GM19035 (cell line): ENCODE data around the gene NKIRAS1.
"Not testable (repeated sequence)": the region's sequence is repeated elsewhere in the genome, so short reads cannot be mapped to it uniquely, and the experiment has no call there.

Experiments
- ATAC-seq: cut with Tn5 transposase; IDR thresholded peaks from one replicate; pipeline ENCODE4 v1.9.1; 2021; ENCODE audit not compliant: unreplicated experiment

Gene NKIRAS1

DNA sequence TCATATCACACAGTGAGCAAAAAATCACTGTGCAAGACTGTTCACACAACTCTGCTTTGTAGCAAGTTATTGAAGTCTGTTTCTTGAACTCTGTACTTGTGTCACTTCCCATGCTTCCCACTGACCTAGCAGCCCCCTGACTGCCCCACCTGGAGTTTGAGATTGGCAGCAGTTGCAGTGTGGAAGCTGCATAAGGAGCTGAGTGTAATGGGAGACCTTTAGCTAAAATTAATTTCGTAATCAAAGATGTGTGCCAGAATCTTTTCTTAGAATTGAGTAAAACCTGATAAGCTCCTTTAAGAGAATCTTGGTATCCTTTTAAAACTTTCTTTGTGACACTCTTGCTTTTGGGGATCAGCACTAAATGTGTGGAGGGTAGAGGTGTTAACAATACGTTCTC lies 42.8 kb downstream of the NKIRAS1 start:
- ATAC-seq: no peak

DNA sequence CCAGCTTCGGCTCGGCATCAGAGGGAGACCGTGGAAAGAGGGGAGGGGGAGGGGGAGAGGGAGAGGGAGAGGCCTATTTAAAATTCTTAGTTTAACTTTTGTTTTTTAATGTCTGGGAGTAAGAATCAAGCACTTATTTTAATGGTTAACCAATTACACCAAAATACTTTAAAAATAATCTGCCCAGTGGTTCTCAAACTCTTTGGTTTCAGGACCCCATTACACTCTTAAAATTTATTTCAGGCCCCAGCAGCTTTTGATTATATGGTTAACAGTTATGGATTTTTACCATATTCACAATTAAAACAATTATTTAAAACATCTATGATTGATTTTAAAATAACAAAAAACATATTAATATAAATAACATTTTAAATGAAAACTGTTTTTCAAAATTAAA lies 44.5 kb downstream of the NKIRAS1 start:
- ATAC-seq: no peak

DNA sequence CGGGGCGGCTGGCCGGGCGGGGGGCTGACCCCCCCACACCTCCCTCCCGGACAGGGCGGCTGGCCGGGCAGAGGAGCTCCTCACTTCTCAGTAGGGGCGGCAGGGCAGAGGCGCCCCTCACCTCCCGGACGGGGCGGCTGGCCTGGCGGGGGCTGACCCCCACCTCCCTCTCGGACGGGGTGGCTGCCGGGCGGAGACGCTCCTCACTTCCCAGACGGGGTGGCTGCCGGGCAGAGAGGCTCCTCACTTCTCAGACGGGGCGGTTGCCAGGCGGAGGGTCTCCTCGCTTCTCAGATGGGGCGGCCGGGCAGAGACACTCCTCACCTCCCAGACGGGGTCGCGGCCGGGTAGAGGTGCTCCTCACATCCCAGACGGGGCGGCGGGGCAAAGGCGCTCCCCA lies 45.4 kb downstream of the NKIRAS1 start:
- not testable (repeated sequence) for ATAC-seq

DNA sequence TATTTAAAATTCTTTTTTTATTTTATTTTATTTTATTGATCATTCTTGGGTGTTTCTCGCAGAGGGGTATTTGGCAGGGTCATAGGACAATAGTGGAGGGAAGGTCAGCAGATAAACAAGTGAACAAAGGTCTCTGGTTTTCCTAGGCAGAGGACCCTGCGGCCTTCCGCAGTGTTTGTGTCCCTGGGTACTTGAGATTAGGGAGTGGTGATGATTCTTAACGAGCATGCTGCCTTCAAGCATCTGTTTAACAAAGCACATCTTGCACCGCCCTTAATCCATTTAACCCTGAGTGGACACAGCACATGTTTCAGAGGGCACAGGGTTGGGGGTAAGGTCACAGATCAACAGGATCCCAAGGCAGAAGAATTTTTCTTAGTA lies 46.1 kb downstream of the NKIRAS1 start:
- not testable (repeated sequence) for ATAC-seq

DNA sequence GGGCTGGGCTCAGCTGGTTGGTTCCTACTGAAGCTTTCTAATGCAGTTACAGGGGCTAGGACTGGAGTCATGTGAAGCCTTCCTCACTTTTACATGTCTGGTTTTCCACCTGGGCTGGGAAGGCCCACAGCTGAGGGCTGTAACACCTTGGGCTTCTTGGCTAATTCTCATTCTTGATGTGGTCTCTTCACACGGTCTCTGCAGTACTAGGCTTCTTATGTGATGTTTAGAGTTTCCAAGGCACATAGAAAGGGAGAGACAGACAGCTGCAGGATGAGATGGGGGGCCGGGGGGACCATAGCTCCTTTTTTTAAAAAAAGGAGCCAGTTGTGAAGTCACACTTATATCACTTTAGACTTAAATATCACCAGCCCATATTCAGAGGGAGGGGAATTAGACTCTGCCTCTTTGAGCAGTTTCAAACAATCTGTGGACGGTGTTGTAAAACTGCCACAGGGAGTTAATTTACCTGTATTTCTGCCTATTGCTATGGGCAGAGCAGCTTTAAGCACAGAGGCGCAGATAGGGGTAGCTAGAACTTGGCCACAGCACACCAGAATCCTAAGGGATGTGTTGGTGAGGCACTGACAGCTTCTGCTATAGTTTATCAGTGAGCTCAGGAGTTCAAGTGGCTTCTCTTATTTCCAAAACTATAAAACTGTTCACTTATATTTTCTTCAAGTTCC lies 46.7 kb downstream of the NKIRAS1 start:
- ATAC-seq: no peak

DNA sequence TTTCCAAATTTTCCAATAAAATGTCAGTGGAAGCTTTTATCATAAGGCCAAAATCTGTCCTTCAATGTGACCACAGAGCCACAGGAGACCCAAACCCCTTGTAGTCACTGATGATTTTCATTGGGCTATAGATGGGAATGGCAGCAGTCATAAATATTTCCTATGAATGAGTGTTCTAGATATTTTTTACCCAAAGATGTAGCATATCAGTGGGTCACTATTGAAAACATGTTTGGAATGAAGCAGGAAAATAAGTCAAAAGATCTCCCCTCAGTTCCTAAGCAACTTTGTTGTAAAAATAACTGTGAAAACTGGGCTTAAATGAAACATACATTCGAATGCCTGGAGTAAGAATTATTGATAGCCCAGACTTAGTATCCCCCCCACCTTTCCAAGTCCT lies 49.0 kb downstream of the NKIRAS1 start:
- ATAC-seq: no peak

DNA sequence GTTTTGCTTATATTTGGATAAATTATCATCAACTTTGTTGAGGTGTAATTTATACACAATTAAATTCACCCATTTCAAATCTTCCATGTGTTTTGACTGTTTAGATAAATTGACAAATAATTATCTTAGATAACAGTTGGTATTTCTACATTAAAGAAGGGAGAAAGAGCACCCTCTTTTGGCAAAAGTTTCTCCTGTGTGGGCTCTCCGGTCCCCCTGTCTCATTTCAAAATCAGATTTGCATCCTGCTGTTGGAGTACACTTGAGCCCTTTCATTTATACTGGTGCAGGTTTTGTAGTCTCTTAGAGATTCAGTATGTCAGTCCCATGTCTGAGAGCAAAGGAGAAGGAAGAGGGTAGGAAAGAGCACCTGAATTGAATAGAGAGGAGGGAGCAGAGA lies 49.4 kb downstream of the NKIRAS1 start:
- no peak for ATAC-seq

DNA sequence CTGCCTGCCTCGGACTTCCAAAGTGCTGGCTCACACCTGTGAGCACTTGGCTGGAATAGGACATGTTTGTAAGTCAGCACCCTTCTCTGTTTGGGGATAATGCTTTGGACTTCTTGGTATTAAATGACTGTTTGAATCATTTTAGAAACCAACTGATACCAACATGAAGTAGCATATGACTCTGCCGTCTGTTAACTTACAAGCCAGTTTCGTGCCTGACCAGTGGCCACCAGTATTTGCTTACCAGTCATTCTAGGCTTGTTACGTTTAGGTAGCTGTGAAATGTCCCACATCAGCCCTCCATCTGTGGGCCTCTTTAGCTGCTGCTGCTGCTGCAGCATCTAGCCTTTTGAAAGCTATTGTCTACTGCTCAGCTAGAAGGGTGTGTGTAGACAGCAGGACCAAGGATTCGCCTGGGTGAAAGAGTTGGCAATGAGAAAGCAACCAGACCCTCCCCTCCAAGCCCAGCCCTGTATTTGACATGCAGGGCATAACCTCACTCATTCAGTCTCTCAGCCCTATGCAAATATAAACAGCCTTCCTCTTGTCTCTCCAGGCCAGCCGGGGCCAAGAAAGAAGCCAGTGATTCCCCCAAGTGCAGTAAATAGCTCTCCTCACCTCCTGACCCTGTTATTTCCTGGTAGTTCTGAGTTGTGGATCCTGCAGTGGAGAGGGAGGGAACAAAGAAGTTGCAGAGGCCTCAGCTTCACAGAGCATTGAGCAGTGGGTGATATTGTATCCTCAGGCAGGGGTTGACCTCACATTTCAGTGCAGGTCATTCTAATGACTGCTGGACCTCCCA lies 51.0 kb downstream of the NKIRAS1 start:
- peak; percentile 94 for ATAC-seq

DNA sequence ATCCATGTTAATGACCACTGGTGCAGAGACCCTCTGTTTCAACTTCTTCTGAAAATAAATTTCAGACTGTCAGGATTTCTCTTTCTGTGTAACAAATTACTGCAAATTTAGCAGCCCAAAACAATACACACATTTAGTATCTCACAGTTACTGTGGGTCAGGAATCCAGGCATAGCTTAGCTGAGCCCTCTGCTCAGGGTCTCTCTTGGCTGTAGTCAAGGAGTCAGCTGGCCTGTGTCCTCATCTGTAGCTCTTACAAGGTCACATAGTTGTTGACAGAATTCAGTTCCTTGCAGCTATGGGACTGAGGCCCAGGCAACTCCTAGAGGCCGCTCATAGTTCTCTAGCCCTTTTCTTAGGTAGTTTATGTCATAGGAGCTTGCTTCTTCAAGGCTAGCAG lies 51.9 kb downstream of the NKIRAS1 start:
- ATAC-seq: no peak

DNA sequence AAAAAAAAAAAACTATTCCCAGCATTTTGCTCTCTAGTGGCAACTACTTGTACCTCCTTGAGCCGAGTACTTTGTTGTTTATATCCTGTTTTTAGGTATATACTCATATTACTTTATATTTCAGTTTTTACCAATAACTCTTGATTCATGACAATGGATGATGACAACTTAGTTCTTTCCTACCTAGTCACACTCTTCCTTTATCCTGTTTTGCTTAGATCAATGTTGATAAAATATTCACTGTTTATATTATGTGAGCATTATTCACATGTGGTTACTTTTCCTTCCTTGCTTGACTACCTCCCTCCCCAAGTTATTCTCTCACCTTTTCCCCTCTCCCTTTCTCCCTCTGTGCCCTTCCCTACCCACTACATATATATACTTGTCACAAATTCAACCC lies 53.7 kb downstream of the NKIRAS1 start:
- ATAC-seq: no peak

DNA sequence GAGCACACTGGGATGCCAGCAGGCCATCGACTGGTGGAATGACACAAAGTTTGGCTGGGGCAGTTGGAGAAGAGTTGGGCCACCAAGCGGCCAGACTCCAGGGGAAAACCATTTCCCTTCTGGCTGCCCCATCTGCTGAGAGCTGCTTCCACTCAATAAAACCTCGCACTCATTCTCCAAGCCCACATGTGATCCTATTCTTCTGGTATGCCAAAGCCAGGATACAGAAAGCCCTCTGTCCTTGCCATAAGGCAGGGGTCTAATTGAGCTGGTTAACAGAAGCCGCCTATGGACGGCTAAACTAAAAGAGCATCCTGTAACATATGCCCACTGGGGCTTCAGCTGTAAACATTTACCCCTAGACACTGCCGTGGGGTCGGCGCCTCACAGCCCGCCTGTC lies 55.1 kb downstream of the NKIRAS1 start:
- ATAC-seq: no peak

DNA sequence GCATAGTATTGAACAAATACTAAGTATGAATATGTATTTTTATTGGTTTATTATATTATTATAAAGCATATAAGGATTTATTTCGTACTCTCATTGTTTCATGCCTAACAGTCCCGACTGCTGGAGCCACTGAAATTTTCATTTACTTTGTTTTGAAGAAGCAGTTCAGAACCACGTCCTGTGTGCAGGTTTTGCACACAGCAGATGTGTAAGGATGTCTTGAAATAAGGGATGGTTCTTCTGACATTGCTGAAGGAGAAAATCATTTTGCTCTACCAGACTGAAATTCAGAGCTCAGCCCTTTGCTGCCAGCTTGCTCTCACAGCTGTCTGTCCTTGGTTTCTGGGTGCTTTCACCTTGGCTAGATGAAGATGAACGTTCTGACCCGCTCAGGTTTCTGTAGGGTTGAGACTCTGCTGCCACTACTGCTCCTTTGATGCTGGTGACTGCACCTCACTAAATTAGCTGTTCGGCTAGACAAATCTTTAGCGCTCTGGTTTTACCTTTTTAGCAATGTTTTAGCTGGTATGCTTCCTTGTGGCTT lies 56.9 kb downstream of the NKIRAS1 start:
- ATAC-seq: no peak

DNA sequence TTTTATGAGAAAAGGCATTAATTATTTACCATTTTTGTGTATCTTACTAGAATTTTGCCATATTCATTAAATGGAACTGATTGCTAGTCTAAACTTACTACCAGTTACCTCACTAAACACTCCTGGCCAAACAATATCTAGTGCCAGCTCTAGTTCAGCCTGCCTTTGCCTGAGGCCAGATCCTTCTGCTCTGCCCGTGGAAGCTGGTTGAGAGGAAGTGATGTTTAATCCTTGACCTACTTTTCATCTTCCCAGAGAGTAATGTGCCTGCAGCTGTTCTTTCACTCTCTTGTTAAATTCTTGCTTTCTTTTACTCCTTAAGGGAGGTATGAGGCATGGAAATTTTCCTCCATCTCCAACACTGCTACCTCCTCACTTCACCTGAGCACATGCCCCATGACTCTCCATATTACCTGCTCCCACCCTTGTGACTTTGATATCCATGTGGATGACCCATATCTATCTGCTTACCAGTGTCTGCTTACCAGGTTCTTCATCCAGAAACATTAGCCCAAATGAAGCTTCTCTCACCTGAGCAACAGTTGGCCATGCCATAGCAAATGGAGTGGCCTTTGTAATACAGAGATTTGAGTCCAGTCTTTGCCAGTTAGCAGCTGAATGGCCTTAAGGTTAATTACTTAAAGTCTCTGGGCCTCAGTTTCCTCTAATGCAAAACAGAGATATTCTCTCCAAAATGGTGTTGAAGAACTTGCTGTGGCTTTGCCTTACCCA lies 57.6 kb downstream of the NKIRAS1 start:
- no peak for ATAC-seq

DNA sequence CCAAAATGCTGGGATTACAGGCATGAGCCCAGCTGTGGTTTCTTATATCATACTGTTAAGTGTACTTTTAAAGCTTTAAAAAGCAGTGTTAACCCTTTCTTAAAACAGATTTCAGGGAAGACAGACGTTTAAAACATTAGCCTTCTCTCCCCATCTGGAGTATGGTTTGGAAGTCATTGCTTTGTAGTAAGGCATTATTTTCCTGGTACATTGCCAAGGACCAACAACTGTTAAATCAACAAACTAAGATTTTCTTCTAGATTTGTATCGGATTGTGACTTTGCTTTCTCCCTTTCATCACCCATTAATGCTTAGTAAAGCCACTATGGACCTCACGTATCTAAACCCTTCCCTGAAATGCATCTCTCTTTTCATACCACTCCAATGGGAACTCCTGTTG lies 60.5 kb downstream of the NKIRAS1 start:
- ATAC-seq: no peak

DNA sequence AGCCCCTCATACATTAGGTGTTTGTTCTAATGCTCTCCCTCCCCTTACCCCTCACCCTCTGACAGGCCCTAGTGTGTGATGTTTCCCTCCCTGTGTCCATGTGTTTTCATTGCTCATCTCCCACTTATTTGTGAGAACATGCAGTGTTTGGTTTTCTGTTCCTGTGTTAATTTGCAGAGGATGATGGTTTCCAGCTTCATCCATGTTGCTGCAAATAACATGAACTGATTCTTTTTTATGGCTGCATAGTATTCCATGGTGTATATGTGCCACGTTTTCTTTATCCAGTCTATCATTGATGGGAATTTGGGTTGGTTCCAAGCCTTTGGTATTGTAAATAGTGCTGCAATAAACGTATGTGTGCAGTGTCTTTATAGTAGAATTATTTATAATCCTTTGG lies 67.3 kb downstream of the NKIRAS1 start:
- not testable (repeated sequence) for ATAC-seq

DNA sequence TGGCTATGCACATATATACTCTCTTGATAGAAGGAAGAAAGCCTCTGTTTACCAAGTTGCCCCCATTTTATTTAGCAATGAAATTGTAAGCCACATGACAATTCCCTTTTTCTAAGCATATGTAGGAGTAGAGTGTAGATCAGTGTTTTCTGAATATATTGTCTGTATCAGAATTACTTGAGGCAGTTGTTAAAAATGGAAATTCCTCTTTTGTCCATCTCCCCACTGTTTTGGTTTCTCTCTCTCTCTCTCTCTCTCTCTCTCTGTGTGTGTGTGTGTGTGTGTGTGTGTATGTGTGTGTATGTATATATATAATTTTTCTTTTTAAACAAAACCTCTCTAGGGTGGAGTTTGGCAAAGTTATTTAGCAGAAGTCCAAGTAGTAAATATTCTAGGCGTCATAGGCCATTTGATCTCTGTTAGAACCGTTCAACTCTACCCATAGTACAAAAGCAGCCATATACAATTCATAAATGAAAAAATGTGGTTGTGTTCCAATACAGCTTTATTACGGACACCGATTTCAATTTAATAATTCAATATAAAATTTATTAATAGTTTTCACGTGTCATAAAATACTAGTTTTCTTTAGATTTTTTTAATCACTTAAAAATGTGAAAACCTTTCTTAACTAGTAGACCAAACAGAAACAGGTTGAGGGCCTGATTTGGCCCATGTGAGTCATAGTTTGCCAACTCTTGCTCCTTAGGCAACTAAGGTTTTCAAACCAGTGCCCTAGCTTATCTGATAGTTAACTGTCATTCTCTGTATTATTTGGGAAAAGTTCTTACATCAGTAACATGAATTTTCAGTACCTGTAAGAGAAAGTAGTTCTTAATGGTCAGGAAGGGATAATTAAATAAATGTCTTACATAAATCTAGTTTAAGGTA lies 71.2 kb downstream of the NKIRAS1 start:
- ATAC-seq: no peak

DNA sequence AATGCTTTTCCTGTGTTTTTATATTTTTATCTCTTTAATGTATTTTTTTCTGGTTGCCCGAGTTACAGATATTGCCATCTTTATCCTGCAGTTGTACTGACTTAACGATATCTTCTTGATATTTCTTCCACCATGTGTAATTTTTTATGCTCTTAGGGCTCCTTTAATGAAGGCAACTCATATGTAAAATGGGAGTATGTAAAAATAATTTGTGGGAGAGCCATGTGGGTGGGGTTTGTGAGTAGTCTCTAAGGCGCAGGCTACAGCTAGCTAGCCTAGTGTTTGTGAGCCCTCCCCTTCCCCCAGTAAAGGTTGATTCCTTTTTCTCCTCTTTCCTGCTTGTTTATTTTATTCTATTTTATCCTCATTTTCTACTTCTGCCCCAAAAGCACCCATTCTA lies 72.9 kb downstream of the NKIRAS1 start:
- ATAC-seq: no peak
